Measurements from ENCODE around the gene PWWP2B. TPM values are rescaled to one million over a fixed set of nuclear protein-coding genes. Genes with fewer than 3 reads are reported as not detected.
A peak's percentile ranks its signal among the peaks of the same experiment; 100 is the strongest.

The PWWP2B gene
- 1.9 and 2.2 TPM in 2 replicates for total RNA-seq (2012; rRNA removed)
- polyA plus RNA-seq (2012; rRNA removed) = 1.7 and 2.1 TPM in 2 replicates
- polyA plus RNA-seq (2012; cell fraction: cytosol; rRNA removed) = 2.2 and 3.6 TPM in 2 replicates
- 1.8 and 4.6 TPM in 2 replicates for polyA plus RNA-seq (2012; cell fraction: nucleus; rRNA removed; ENCODE audit: low replicate concordance)
- percentile 45 among the genes with signal in this experiment for Bru-seq, nascent RNA
- BruChase-seq, experiment 1, labeled RNA remaining after a 6-hour chase = percentile 37 among the genes with signal in this experiment
- BruChase-seq, experiment 2, labeled RNA remaining after a 2-hour chase = percentile 40 among the genes with signal in this experiment
- long read RNA-seq, transcript PWWP2B-201 (3 exons, 2,651 nt) = major isoform, 8 of 21 reads
- long read RNA-seq, partial matches to known transcripts = 9 of 21 reads
- long read RNA-seq, other reads (novel, unspliced or antisense) = 3 of 21 reads

GRCh38 chr10:132397036-132397541, at the start of gene PWWP2B:
PWWP2B (plus strand) TSS chr10:132397200; CDS start chr10:132397227, 27 bp downstream.
- CTCF ChIA-PET = no interaction called here
- Histone ChIP-seq H3K18ac (ENCODE audit: low read depth, low read length) (0 out of 2 replicates have a peak within 1 kb of the TSS, but pooled peaks have one; percentile 34), H2AK5ac (ENCODE audit: low read depth, low read length) (peak within 1 kb of the TSS; percentile 72), H3K9me1 (ENCODE audit: insufficient read depth, low read length) (peaks cover 14% of the 10 kb centered on the region; the same call in 1 of the 2 replicates), H3K79me1 (ENCODE audit: low read depth in 1 of 2, low read length in 2 of 2) (peaks cover 6 to 25% of the 10 kb centered on the region in 2 experiments; a peak in 3 of 4 replicates), H3K4me2 (ENCODE audit: low read depth, low read length) (peak within 1 kb of the TSS; percentile 84), H3K9ac (ENCODE audit: low read depth, low read length) (peak within 1 kb of the TSS; percentile 84), H4K20me1 (ENCODE audit: insufficient read depth, low read length) (peaks cover 3% of the 10 kb centered on the region), H4K8ac (ENCODE audit: low read depth in 2 of 2, low read length in 2 of 2) (peak within 1 kb of the TSS in 1 of 2 experiments; percentile 54; a peak in 2 of 4 replicates), H4K5ac (ENCODE audit: low read depth, low read length) (no peak within 1 kb of the TSS), H2BK15ac (ENCODE audit: low read depth, low read length) (no peak within 1 kb of the TSS), H2AFZ (replicated peaks; ENCODE audit: low read length, poor library complexity) (peak within 1 kb of the TSS; percentile 96), H3K56ac (ENCODE audit: extremely low read depth, insufficient read depth, low read length) (peak within 1 kb of the TSS; percentile 51; the same call in 1 of the 2 replicates), H3K14ac (replicated peaks; ENCODE audit: low read depth, low read length) (peak within 1 kb of the TSS; percentile 71; the same call in 1 of the 2 replicates), H3K23ac (ENCODE audit: low read depth, low read length) (peak within 1 kb of the TSS; percentile 82; the same call in 1 of the 2 replicates), H3K4me1 (ENCODE audit: control insufficient read depth, insufficient read depth, low read length) (peaks cover 21% of the 10 kb centered on the region), H3K4ac (ENCODE audit: low read depth, low read length) (peak within 1 kb of the TSS; percentile 79), H2BK120ac (ENCODE audit: low read depth, low read length) (no peak within 1 kb of the TSS), H3K4me3 (ENCODE audit: insufficient read depth, low read depth, low read length) (peak within 1 kb of the TSS; percentile 86), H4K91ac (ENCODE audit: insufficient read depth, low read depth, low read length) (peak within 1 kb of the TSS; percentile 55), H2BK20ac (ENCODE audit: low read depth, low read length) (no peak within 1 kb of the TSS), H3K27ac (ENCODE audit: insufficient read depth, low read length) (peak within 1 kb of the TSS; percentile 10; the same call in 1 of the 2 replicates), H3K27me3 (ENCODE audit: control insufficient read depth, insufficient read depth, low read length) (no peaks in the 10 kb centered on the region), H3K9me3 (ENCODE audit: control insufficient read depth, insufficient read depth, low read length) (no peaks in the 10 kb centered on the region), H3K36me3 (ENCODE audit: control insufficient read depth, insufficient read depth, low read length) (no peaks in the 10 kb centered on the region), H2AK9ac (replicated peaks; ENCODE audit: low read depth, low read length, poor library complexity) (peak within 1 kb of the TSS; percentile 98), H2BK5ac (ENCODE audit: low read depth, low read length, poor library complexity, severe bottlenecking) (no peak within 1 kb of the TSS)
- 0% methylated on average over 10 of the region's 86 CpGs; no CpG with 5 or more reads in 1 of the 2 experiments for WGBS, 2 experiments (ENCODE audit: extremely low coverage in 2 of 2, insufficient read length in 1 of 2)
- DNase-seq = peak; percentile 19
- POLR2A ChIA-PET (ENCODE audit: unreplicated experiment) = no interaction called here
- TF ChIP-seq MAFK (IDR thresholded peaks at IDR 0.05; ENCODE audit: low read depth, low read length) (no peak), MAZ (IDR thresholded peaks at IDR 0.05; ENCODE audit: borderline replicate concordance, low read depth, low read length) (peak; percentile 15; the same call in 1 of the 2 replicates), BHLHE40 (IDR thresholded peaks at IDR 0.05; ENCODE audit: low read depth, low read length) (no peak), CEBPB (IDR thresholded peaks at IDR 0.05; ENCODE audit: low read depth, low read length) (no peak), CHD1 (IDR thresholded peaks at IDR 0.05; ENCODE audit: low read depth, low read length) (no peak), RFX5 (IDR thresholded peaks at IDR 0.05; ENCODE audit: low read depth, low read length) (no peak)
- peak; percentile 69 for ATAC-seq (ENCODE audit: low read depth)
- intact Hi-C loops (cut with micrococcal nuclease) (loop anchor here (5.0 kb wide), 1 partner anchor 120 kb away; no protein-coding TSS in a partner anchor), dilution Hi-C loops (cut with HindIII; ENCODE audit: low sequenced_read_pairs, unreplicated experiment) (no loop called here), in situ Hi-C loops (cut with MboI; ENCODE audit: low sequenced_read_pairs) (loop anchor here (10.0 kb wide), 1 partner anchor 238 kb away; no protein-coding TSS in a partner anchor)
- no TSS peak for BruUV-seq (replicated peaks)

Measured in IMR-90 (cell line).